Testis (tissue), 3 donors: ENCODE measurements around the gene PDZK1IP1. TPM values are rescaled to one million over a fixed set of nuclear protein-coding genes. Genes with fewer than 3 reads are reported as not detected.

Experiments
- DNase-seq: peaks from one replicate; pipeline ENCODE4 v3.0.0-alpha.2; 2019
- H3K27ac ChIP-seq, 2 donors: fragments of 200-600 bp; sonication (generic); one replicate each; pipeline ENCODE4 v1.5.1; 2019
- H3K27me3 ChIP-seq: fragments of 200-600 bp; sonication (generic); one replicate; pipeline ENCODE4 v1.5.1; 2019
- H3K36me3 ChIP-seq: fragments of 200-600 bp; sonication (generic); one replicate; pipeline ENCODE4 v1.5.1; 2017; ENCODE audit warnings: low read depth; ENCODE audit errors: missing control alignments
- H3K4me1 ChIP-seq: fragments of 200-600 bp; sonication (generic); one replicate; pipeline ENCODE4 v1.5.1; 2019
- H3K4me3 ChIP-seq, 2 donors: fragments of 200-600 bp; sonication (generic); one replicate each; pipeline ENCODE4 v1.5.1; 2017 to 2019
- H3K9me3 ChIP-seq: fragments of 200-600 bp; sonication (generic); one replicate; pipeline ENCODE4 v1.5.1; 2017
- POLR2A ChIP-seq: fragments of 450-650 bp; IDR thresholded peaks from one replicate; pipeline ENCODE4 v1.6.1; 2017; ENCODE audit warnings: antibody characterized with exemption, mild to moderate bottlenecking, moderate library complexity
- WGBS, 2 donors: methylation state at CpG; one replicate each; pipeline ENCODE4 v1.1.5; 2018; 5-methylcytosine and 5-hydroxymethylcytosine counted together
- intact Hi-C: fragments of 100-400 bp; cut with DNase I; formaldehyde crosslinking; loops from one replicate; pipeline ENCODE4 v1.15.1; 2023; ENCODE audit warnings: low total_unique reads
- polyA plus RNA-seq: library from polyadenylated mRNA; stranded (reverse); fragments of 350-450 nt; fragmentation: Illumina TruSeq; extraction: RNeasy Lipid Tissue Mini Kit (QIAGEN cat#74804); gene quantifications from one replicate; pipeline ENCODE4 v1.2.3, GENCODE V29; 2014; ENCODE audit warnings: low read depth, low replicate concordance; ENCODE audit not compliant: insufficient read depth
- total RNA-seq, 2 donors: library from RNA; depleted of rRNA; stranded (reverse); fragments of >200 nt; gene quantifications; one replicate each; pipeline ENCODE4 v1.2.3, GENCODE V29; 2016
- TF ChIP-seq, protein P1 (sequence below), 3 experiments: fragments of 450-650 bp in 2 of 3; fragments of 200-600 bp in 1 of 3; sonication (generic) in 1 of 3; IDR thresholded peaks; one replicate each; pipeline ENCODE4 v1.5.1; 2016 to 2019; ENCODE audit warnings: antibody characterized with exemption in 3 of 3, mild to moderate bottlenecking in 2 of 3, moderate library complexity in 1 of 3

PDZK1IP1 gene
- total and polyA plus RNA-seq, 3 donors from 2014 or later = 1.5 to 13.9 (median 8.6) TPM

- TF ChIP-seq, protein P1, sequence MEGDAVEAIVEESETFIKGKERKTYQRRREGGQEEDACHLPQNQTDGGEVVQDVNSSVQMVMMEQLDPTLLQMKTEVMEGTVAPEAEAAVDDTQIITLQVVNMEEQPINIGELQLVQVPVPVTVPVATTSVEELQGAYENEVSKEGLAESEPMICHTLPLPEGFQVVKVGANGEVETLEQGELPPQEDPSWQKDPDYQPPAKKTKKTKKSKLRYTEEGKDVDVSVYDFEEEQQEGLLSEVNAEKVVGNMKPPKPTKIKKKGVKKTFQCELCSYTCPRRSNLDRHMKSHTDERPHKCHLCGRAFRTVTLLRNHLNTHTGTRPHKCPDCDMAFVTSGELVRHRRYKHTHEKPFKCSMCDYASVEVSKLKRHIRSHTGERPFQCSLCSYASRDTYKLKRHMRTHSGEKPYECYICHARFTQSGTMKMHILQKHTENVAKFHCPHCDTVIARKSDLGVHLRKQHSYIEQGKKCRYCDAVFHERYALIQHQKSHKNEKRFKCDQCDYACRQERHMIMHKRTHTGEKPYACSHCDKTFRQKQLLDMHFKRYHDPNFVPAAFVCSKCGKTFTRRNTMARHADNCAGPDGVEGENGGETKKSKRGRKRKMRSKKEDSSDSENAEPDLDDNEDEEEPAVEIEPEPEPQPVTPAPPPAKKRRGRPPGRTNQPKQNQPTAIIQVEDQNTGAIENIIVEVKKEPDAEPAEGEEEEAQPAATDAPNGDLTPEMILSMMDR (IDR thresholded peaks at IDR 0.05) = no peak
- no peak for TF ChIP-seq POLR2A
- intact Hi-C loops = loop anchor here (10.0 kb wide), 1 partner anchor 226 kb away; the partner anchor contains the start of gene FOXE3
- Histone ChIP-seq H3K27me3 (no peaks in the 10 kb centered on the region), H3K36me3 (no peaks in the 10 kb centered on the region), H3K4me1 (no peaks in the 10 kb centered on the region), H3K9me3 (no peaks in the 10 kb centered on the region), H3K27ac (no peak overlapping the region), H3K4me3 (no peak overlapping the region)
- DNase-seq = no peak
- 81 to 91% methylated on average over 6 to 7 of the region's 7 CpGs for WGBS, 2 donors
Observed at GRCh38 chr1:47188791-47189785, 748 bp downstream of the PDZK1IP1 start.

- Histone ChIP-seq H3K4me1 (no peaks in the 10 kb centered on the region), H3K27ac (no peak overlapping the region), H3K9me3 (no peaks in the 10 kb centered on the region), H3K36me3 (no peaks in the 10 kb centered on the region), H3K4me3 (no peak overlapping the region), H3K27me3 (no peaks in the 10 kb centered on the region)
- intact Hi-C loops = loop anchor here (10.0 kb wide), 1 partner anchor 227 kb away; the partner anchor contains the start of gene FOXE3
- TF ChIP-seq POLR2A = no peak
- TF ChIP-seq, protein P1 (IDR thresholded peaks at IDR 0.05) = no peak
- DNase-seq = no peak
- 85 to 94% methylated on average over 2 of the region's 2 CpGs for WGBS, 2 donors
Observed at GRCh38 chr1:47187926-47188250, 1.9 kb downstream of the PDZK1IP1 start.

GRCh38 chr1:47187231-47187925 is 2.5 kb downstream of the PDZK1IP1 start:
- Histone ChIP-seq H3K9me3 (no peaks in the 10 kb centered on the region), H3K36me3 (no peaks in the 10 kb centered on the region), H3K27ac (no peak overlapping the region), H3K4me3 (no peak overlapping the region), H3K4me1 (no peaks in the 10 kb centered on the region), H3K27me3 (no peaks in the 10 kb centered on the region)
- TF ChIP-seq, protein P1 (IDR thresholded peaks at IDR 0.05) = no peak
- TF ChIP-seq POLR2A = no peak
- intact Hi-C loops = loop anchor here (10.0 kb wide), 1 partner anchor 227 kb away; the partner anchor contains the start of gene FOXE3
- 90 to 91% methylated on average over 4 to 12 of the region's 12 CpGs for WGBS, 2 donors
- no peak for DNase-seq

GRCh38 chr1:47186267-47187185 is 3.3 kb downstream of the PDZK1IP1 start:
- intact Hi-C loops = loop anchor here (10.0 kb wide), 1 partner anchor 228 kb away; the partner anchor contains the start of gene FOXE3
- H3K9me3 ChIP-seq = no peaks in the 10 kb centered on the region
- TF ChIP-seq POLR2A = no peak
- TF ChIP-seq, protein P1 (IDR thresholded peaks at IDR 0.05) = no peak
- no peaks in the 10 kb centered on the region for H3K4me1 ChIP-seq
- no peak overlapping the region for H3K4me3 ChIP-seq
- WGBS, 2 donors = 93 to 95% methylated on average over 12 to 13 of the region's 13 CpGs
- H3K36me3 ChIP-seq = no peaks in the 10 kb centered on the region
- no peak for DNase-seq
- H3K27ac ChIP-seq = no peak overlapping the region
- no peaks in the 10 kb centered on the region for H3K27me3 ChIP-seq
